Hepatocyte (in vitro differentiated cells): ENCODE data around the gene PPEF1. TPM values are rescaled to one million over a fixed set of nuclear protein-coding genes. Genes with fewer than 3 reads are reported as not detected.

Source experiments
- DNase-seq: peaks from one replicate; pipeline ENCODE4 v3.0.0-alpha.2; 2016; ENCODE audit warnings: low spot score
- H2AFZ ChIP-seq: fragments of 200-600 bp; sonication (generic); 2 replicates; pipeline ENCODE4 v1.6.0; 2016; ENCODE audit warnings: antibody characterized with exemption, mild to moderate bottlenecking
- H3K27ac ChIP-seq: fragments of 200-600 bp; sonication (generic); 2 replicates; pipeline ENCODE4 v1.5.1; 2016; ENCODE audit warnings: mild to moderate bottlenecking
- H3K27me3 ChIP-seq: fragments of 200-600 bp; sonication (generic); 2 replicates; pipeline ENCODE4 v1.6.1; 2016
- H3K36me3 ChIP-seq: fragments of 200-600 bp; sonication (generic); replicated peaks from 2 replicates; pipeline ENCODE4 v1.5.1; 2016; ENCODE audit warnings: low read depth; ENCODE audit not compliant: insufficient read depth
- H3K4me1 ChIP-seq: fragments of 200-600 bp; sonication (generic); 2 replicates; pipeline ENCODE4 v1.5.1; 2016; ENCODE audit warnings: mild to moderate bottlenecking, moderate library complexity; ENCODE audit not compliant: insufficient read depth
- H3K4me2 ChIP-seq: fragments of 200-600 bp; sonication (generic); 2 replicates; pipeline ENCODE4 v1.6.0; 2016
- H3K4me3 ChIP-seq: fragments of 200-600 bp; sonication (generic); 2 replicates; pipeline ENCODE4 v1.5.1; 2016; ENCODE audit warnings: mild to moderate bottlenecking
- H3K79me2 ChIP-seq: fragments of 200-600 bp; sonication (generic); 2 replicates; pipeline ENCODE4 v1.6.0; 2017; ENCODE audit warnings: mild to moderate bottlenecking
- H3K9me2 ChIP-seq: fragments of 200-600 bp; sonication (generic); replicated peaks from 2 replicates; pipeline ENCODE4 v1.6.0; 2017; ENCODE audit warnings: mild to moderate bottlenecking; ENCODE audit not compliant: insufficient read depth
- H3K9me3 ChIP-seq: fragments of 200-600 bp; sonication (generic); 2 replicates; pipeline ENCODE4 v1.5.1; 2016; ENCODE audit warnings: low read depth, mild to moderate bottlenecking
- H4K20me1 ChIP-seq: fragments of 200-600 bp; sonication (generic); 2 replicates; pipeline ENCODE4 v1.6.0; 2016; ENCODE audit warnings: mild to moderate bottlenecking; ENCODE audit not compliant: insufficient read depth, poor library complexity, severe bottlenecking
- CTCF ChIP-seq: fragments of 200-600 bp; sonication (generic); IDR thresholded peaks from 2 replicates; pipeline ENCODE4 v1.5.1; 2016; ENCODE audit warnings: antibody characterized with exemption, mild to moderate bottlenecking; ENCODE audit not compliant: poor library complexity
- EZH2 ChIP-seq: fragments of 200-600 bp; sonication (generic); IDR thresholded peaks from 2 replicates; pipeline ENCODE4 v1.6.1; 2016; ENCODE audit warnings: antibody characterized with exemption, mild to moderate bottlenecking, borderline replicate concordance
- EZH2phosphoT487 ChIP-seq: fragments of 200-600 bp; sonication (generic); IDR thresholded peaks from one replicate; pipeline ENCODE4 v1.6.1; 2018; ENCODE audit warnings: antibody characterized with exemption, mild to moderate bottlenecking, low read depth, moderate library complexity; ENCODE audit not compliant: unreplicated experiment, severe bottlenecking
- WGBS: methylation state at CpG from one replicate; pipeline ENCODE4 v1.1.6; 2016; ENCODE audit warnings: low lambda C conversion rate; ENCODE audit errors: missing lambda C conversion rate; 5-methylcytosine and 5-hydroxymethylcytosine counted together
- polyA plus RNA-seq: library from polyadenylated mRNA; unstranded; fragments of >200 nt; fragmentation: Nextera tagmentation; extraction: Ambion mirVana; gene quantifications from 2 replicates; pipeline ENCODE4 v1.2.1, GENCODE V29; 2016
- total RNA-seq: library from RNA; depleted of rRNA; stranded (reverse); fragments of >200 nt; gene quantifications from 2 replicates; pipeline ENCODE4 v1.2.3, GENCODE V29; 2014

Gene PPEF1
- total and polyA plus RNA-seq, 2 experiments from 2014 or later, result 0.22 to 3.1 TPM

GRCh38 chrX:18677161-18677869, 30.1 kb upstream of the PPEF1 start:
- no peak for DNase-seq
- Histone ChIP-seq H3K27ac (no peak overlapping the region), H3K9me2 (no peaks in the 10 kb centered on the region), H3K4me2 (no peak overlapping the region), H3K27me3 (no peaks in the 10 kb centered on the region), H2AFZ (no peak overlapping the region), H3K9me3 (no peaks in the 10 kb centered on the region), H3K36me3 (no peaks in the 10 kb centered on the region), H3K79me2 (no peaks in the 10 kb centered on the region), H3K4me3 (no peak overlapping the region), H3K4me1 (no peaks in the 10 kb centered on the region), H4K20me1 (no peaks in the 10 kb centered on the region)
- TF ChIP-seq CTCF (no peak), EZH2 (no peak), EZH2phosphoT487 (no peak)
- 78% methylated on average over 17 of the region's 17 CpGs for WGBS

GRCh38 chrX:18681996-18682395, 25.4 kb upstream of the PPEF1 start:
- Histone ChIP-seq H3K27ac (no peak overlapping the region), H3K36me3 (no peaks in the 10 kb centered on the region), H3K4me2 (no peak overlapping the region), H3K79me2 (no peaks in the 10 kb centered on the region), H3K4me3 (no peak overlapping the region), H3K9me3 (no peaks in the 10 kb centered on the region), H3K9me2 (no peaks in the 10 kb centered on the region), H4K20me1 (no peaks in the 10 kb centered on the region), H3K4me1 (no peaks in the 10 kb centered on the region), H2AFZ (no peak overlapping the region), H3K27me3 (no peaks in the 10 kb centered on the region)
- TF ChIP-seq CTCF, result no peak
- no peak for TF ChIP-seq EZH2
- no peak for TF ChIP-seq EZH2phosphoT487
- WGBS, result 83% methylated on average over 6 of the region's 6 CpGs
- DNase-seq, result no peak

- H3K9me2 ChIP-seq, result no peaks in the 10 kb centered on the region
- TF ChIP-seq CTCF, result no peak
- TF ChIP-seq EZH2phosphoT487, result no peak
- no peak for TF ChIP-seq EZH2
- H3K36me3 ChIP-seq, result no peaks in the 10 kb centered on the region
- no peaks in the 10 kb centered on the region for H3K27me3 ChIP-seq
- no peak for DNase-seq
- H3K4me1 ChIP-seq, result no peaks in the 10 kb centered on the region
- no peaks in the 10 kb centered on the region for H3K9me3 ChIP-seq
- 74% methylated on average over 9 of the region's 9 CpGs for WGBS
- no peaks in the 10 kb centered on the region for H3K79me2 ChIP-seq
- no peak overlapping the region for H2AFZ ChIP-seq
- H4K20me1 ChIP-seq, result no peaks in the 10 kb centered on the region
- no peak overlapping the region for H3K27ac ChIP-seq
- H3K4me3 ChIP-seq, result no peak overlapping the region
- no peak overlapping the region for H3K4me2 ChIP-seq
These were observed 24.5 kb upstream of the PPEF1 start for GRCh38 chrX:18682979-18683387.
